Measurements from ENCODE around the gene ZNF710.

DNA sequence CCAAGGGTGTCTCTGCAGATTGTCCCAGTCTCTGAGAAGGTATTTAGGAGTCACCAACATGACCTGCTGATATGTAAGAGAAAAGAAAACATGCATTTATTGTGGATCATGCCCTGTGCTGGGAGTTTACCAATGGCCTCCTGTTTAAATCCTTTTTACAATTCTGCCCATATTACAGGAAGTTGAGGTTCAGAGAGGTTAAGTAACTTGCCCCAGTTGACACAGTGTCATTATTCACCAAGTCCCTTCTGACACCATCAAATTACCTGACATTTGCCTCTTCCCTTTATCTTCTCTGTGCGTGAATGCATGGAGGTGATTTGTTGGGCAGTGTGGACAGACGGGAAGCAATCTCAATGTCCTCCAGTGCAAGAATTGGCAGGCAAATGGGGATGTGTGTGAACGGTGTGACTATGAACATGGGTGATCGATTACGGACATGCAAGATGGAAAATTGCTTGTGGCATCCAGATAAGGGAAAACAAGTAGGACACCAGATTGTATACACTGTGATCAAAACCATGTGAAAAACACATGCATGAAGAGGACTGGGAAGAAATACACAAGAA, 27.3 kb downstream of the ZNF710 start:
- TF ChIP-seq POLR2A (IDR thresholded peaks at IDR 0.05; ENCODE audit: low read depth, low read length) (no peak), POLR2AphosphoS5 (IDR thresholded peaks at IDR 0.05; ENCODE audit: low read depth, low read length) (no peak), PAX5 (IDR thresholded peaks at IDR 0.05; ENCODE audit: insufficient read depth, low read length, severe bottlenecking) (no peak), SPI1 (IDR thresholded peaks at IDR 0.05; ENCODE audit: low read depth, low read length) (no peak), TAF1 (IDR thresholded peaks at IDR 0.05; ENCODE audit: low read depth, low read length) (no peak)
